NCI-H2227 treated with DMSO at 0.1 percent for 48 hours (cell line): ENCODE data around the gene TTC39B.

ENCODE experiments used
- DNase-seq: peaks from one replicate; lab custom pipeline; 2025; lab: John Stamatoyannopoulos, UW

Gene TTC39B

GRCh38 chr9:15300218-15300617 is 6.8 kb downstream of the TTC39B start:
- DNase-seq = no peak

- no peak for DNase-seq
These were observed 7.6 kb downstream of the TTC39B start for GRCh38 chr9:15299374-15299939.

GRCh38 chr9:15298362-15298761 is 8.7 kb downstream of the TTC39B start:
- no peak for DNase-seq

GRCh38 chr9:15295761-15296405 is 11.1 kb downstream of the TTC39B start:
- no peak for DNase-seq

GRCh38 chr9:15294604-15295003 is 12.4 kb downstream of the TTC39B start:
- DNase-seq = no peak

GRCh38 chr9:15293804-15294316 is 13.2 kb downstream of the TTC39B start:
- peak; percentile 20 for DNase-seq

- no peak for DNase-seq
These were observed 13.9 kb downstream of the TTC39B start for GRCh38 chr9:15293084-15293483.

GRCh38 chr9:15289603-15290002 is 17.4 kb downstream of the TTC39B start:
- no peak for DNase-seq

GRCh38 chr9:15287309-15287708 is 19.7 kb downstream of the TTC39B start:
- DNase-seq = no peak

- DNase-seq = no peak
These were observed 20.7 kb downstream of the TTC39B start for GRCh38 chr9:15286161-15286821.

GRCh38 chr9:15282567-15283285 is 24.3 kb downstream of the TTC39B start:
- no peak for DNase-seq

- no peak for DNase-seq
These were observed 26.4 kb downstream of the TTC39B start for GRCh38 chr9:15280647-15281046.

- no peak for DNase-seq
These were observed 28.2 kb downstream of the TTC39B start for GRCh38 chr9:15278839-15279238.

- DNase-seq = no peak
These were observed 28.8 kb downstream of the TTC39B start for GRCh38 chr9:15278091-15278687.

- DNase-seq = no peak
These were observed 29.5 kb downstream of the TTC39B start for GRCh38 chr9:15277400-15278090.

GRCh38 chr9:15276328-15276938 is 30.6 kb downstream of the TTC39B start:
- no peak for DNase-seq

GRCh38 chr9:15274425-15274824 is 32.6 kb downstream of the TTC39B start:
- no peak for DNase-seq

- DNase-seq = no peak
These were observed 34.6 kb downstream of the TTC39B start for GRCh38 chr9:15272377-15272928.

GRCh38 chr9:15271403-15271802 is 35.6 kb downstream of the TTC39B start:
- no peak for DNase-seq

- DNase-seq = no peak
These were observed 38.2 kb downstream of the TTC39B start for GRCh38 chr9:15268782-15269181.

GRCh38 chr9:15268317-15268716 is 38.7 kb downstream of the TTC39B start:
- DNase-seq = no peak
